ENCODE measurements around the gene FBXO33.
A peak's percentile ranks its signal among the peaks of the same experiment; 100 is the strongest.
"Not testable (repeated sequence)": the region's sequence is repeated elsewhere in the genome, so short reads cannot be mapped to it uniquely, and the experiment has no call there.

Gene FBXO33

DNA sequence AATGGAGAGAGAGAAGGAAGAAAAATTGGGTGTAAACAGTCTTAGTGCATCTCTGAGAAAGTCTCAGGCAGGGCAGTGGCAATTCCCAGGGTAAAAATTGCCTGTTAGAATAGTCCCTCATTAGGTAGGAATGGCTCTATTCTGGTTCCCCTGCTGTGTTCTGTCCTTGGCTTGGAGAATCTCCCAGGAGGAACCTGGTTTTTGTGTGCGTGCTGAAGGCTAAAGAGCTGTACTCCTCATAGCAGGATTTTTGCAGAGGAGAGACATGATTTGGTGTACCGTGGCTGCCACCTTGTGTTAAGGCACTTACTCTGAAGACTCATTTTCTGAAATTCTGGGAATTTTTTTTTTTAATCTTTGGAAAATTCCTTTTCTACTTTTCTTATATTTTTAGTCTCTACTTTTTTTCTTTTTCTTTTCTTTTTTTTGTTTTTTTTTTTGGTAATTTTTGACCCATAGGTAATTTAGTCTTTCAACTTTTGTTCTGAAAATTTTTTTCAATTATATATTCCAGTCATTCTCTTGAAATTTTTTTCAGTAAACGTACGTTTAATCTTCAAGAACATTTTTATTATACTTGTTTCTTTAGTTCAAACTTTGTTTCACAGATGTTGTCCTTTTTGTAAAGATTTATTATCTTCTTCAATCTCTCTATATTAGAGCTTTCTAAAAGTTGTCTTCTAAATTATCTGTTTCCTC is 63.8 kb downstream of the FBXO33 start:
- peak; percentile 68 for DNase-seq

DNA sequence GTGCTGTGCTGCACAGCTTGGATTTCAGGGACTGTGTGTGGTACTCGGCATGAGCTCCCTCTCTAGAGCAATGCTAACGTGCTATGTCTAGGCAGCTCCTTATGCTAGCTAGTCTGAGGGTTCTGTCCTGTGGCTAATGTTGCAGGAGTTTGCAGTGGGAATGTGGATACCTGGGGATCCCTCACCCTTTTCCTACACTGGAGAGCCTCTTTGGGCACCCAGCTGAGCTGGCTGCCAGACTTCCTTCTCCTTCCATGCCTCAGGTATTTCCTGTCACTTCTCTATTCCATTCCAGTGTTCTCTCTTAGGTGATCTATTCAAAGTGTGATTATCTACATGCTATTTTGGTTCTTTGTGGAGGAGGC is 64.9 kb downstream of the FBXO33 start:
- no peak for DNase-seq

DNA sequence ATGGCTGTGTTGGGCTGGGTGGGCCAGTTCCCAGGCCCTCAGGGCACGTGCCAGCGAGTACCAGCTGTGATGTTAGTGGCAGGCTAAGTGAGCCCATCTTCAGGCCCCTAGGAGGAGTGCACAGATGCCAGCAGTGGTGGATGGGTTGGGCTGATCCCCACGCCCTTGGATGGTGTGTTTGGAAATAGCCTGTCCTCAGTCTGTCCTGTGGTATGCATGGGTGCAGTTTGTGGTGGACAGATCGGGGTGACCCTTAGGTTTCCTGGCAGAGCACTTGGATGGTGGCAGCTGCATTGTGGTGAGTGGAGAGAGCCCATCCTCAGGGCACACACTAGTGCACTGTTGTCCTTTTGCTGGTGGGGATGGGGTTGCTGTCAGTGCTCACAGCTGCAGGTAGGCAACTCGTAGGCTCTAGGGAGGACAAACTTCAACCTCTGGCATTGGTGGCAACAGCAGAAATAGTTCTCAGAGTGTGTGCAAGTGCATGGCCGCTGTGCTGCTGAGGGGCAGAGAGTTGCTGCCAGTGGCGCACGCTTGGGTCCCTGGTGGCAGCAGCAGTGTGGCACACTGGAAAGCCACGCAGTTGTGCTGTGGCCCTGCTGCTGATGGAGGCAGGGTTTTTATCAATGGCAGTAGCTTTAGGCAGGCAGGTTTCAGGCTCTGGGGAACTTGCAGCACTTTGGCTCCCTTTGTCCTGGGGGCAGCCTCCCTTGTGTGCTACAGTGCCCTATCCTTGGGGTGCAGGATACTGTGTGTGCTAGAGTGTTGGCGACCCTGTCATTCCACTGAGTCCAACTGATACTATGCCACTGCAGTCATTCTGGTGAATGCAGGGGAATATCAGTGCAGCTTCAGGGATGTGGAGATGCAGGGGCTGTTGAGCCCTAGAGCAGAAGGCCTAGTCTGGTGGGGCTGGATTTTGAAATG is 65.5 kb downstream of the FBXO33 start:
- DNase-seq = no peak

DNA sequence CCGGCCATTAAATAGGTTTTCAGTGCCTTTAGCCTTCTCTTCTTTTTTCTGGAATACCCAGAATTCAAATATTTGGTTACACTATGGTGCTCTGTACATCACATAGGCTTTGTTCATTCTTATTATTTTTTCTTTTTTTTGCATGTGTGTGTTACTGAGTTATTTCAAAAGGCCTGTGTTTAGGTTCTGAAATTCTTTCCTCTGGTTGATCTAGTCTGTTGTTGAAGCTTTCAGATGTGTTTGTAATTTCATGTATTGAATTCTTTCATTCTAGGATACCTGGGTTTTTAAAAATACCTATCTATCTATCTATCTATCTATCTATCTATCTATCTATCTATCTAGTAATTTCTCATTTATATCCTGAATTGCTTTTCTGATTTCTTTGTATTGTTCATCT is 66.9 kb downstream of the FBXO33 start:
- DNase-seq = no peak

DNA sequence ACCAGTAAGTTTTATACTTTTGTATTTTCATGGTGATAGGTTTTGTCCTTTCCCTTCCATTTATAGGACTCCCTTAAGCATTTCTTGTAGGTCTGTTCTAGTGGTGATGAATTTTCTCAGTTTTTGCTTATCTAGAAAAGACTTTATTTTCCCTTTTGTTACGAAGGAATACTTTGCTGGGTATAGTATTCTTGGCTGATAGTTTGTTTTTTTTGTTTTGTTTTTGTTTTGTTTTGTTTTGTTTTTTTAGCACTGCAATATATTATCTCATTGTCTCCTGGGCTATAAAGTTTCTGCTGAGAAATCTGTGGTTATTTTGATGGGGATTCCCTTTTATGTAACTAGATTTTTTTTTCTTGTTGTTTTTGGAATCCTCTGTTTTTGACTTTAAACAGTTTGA is 67.7 kb downstream of the FBXO33 start:
- no peak for DNase-seq

DNA sequence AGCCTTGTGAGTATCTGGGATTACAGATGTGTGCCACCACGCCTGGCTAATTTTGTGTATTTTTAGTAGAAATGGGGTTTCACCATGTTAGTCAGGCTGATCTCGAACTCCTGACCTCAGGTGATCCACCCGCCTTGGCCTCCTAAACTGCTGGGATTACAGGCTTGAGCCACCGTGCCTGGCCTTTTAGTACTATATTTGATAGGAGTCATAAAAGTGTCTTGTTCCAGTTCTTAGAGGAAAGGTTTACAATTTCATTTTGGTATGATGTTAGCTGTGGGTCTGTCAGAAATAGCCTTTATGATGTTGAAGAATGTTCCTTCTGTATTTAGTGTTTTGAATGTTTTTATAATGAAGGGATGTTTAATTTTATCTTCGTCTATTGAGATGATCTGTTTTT is 70.7 kb downstream of the FBXO33 start:
- DNase-seq = not testable (repeated sequence)

DNA sequence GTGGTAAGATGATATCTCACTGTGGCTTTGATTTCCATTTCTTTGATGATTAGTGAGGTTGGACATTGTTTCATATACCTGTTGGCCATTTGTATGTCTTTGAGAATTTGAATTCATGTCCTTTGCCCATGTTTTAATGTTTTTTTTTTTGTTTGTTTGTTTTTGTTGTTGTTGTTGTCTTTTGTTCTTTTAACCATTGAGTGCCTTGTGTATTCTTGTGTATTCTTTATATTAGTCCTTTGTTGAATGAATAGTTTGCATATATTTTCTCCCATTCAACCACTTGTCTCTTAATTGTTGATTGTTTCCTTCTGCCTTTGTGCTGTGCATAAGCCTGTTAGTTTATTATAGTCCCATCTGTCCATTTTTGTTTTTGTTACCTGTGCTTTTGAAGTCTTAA is 71.9 kb downstream of the FBXO33 start:
- DNase-seq = no peak

DNA sequence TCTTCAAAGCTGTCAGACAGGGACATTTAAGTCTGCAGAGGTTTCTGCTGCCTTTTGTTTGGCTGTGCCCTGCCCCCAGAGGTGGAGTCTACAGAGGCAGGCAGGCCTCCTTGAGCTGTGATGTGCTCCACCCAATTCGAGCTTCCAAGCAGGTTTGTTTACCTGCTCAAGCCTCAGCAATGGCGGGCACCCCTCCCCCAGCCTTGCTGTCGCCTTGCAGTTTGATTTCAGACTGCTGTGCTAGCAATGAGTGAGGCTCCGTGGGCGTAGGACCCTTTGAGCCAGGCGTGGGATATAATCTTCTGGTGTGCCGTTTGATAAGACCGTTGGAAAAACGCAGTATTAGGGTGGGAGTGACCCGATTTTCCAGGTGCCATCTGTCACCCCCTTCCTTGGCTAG is 73.2 kb downstream of the FBXO33 start:
- not testable (repeated sequence) for DNase-seq

DNA sequence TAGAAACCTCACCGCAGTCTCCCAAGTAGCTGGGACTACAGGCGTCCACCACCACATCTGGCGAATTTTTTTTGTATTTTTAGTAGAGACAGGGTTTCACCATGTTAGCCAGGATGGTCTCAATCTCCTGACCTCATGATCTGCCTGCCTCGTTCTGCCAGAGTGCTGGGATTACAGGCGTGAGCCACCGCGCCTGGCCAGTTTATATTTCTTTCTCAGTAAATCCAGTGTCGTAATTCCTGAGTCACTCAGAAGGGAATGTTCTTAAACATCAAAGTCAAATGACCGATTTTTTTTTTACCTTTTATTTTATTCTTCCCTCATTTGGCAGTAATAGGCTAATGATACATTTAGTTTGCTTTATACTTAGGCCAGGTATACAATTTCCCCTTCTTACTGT is 80.5 kb downstream of the FBXO33 start:
- no peak for DNase-seq

DNA sequence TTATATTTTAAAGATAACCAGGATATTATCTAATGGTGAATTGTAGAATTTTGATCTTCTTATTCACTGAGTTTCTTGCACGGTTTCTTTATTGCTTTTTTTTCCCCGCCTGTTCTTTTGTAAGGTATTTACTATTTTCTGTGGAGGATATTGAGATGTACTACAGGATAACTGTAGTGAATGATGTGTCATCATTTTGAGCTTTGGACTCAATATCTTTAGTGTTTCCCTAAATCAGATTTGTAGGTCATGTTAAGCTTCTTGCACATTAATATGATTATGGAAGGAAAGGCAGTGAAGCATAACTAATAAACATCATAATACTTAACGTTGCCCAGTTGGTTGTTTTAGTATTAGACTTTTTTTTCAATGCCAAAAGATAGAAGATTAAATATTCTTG is 81.4 kb downstream of the FBXO33 start:
- DNase-seq = no peak

Data from DMS53 (cell line).